Endothelial cell of umbilical vein (primary cell): ENCODE data around the gene MT2A. TPM values are rescaled to one million over a fixed set of nuclear protein-coding genes. Genes with fewer than 3 reads are reported as not detected.

Experiments
- BruUV-seq: library from RNA; stranded (reverse); fragments of 400-500 nt; replicated peaks from 2 replicates; lab custom pipeline; 2021; lab: Mats Ljungman, UMichigan
- CTCF ChIA-PET: fragments of 300-600, 350-600 bp; sonication (Branson Sonifier 250); formaldehyde crosslinking; loops from one replicate; lab custom pipeline; 2021; ENCODE audit warnings: antibody characterized with exemption, inconsistent platforms; lab: Charles Lee
- POLR2A ChIA-PET: fragments of 300-600, 350-600 bp; sonication (Branson Sonifier 250); formaldehyde crosslinking; loops from one replicate; lab custom pipeline; 2021; ENCODE audit warnings: antibody characterized with exemption, inconsistent platforms; lab: Charles Lee
- DNase-seq: peaks from one replicate; pipeline ENCODE4 v3.0.0-alpha.2; 2011; ENCODE audit warnings: low read depth, low spot score
- FAIRE-seq: peaks from 2 replicates; lab custom pipeline; 2011; peaks lifted over from hg19 to GRCh38; lab: Jason Lieb, UNC
- H2AFZ ChIP-seq: 2 replicates; pipeline ENCODE4 v1.6.0; 2012; ENCODE audit warnings: low read depth, low read length, control low read depth, inconsistent platforms
- H3K27ac ChIP-seq: 2 replicates; pipeline ENCODE4 v1.5.1; 2011; ENCODE audit warnings: low read depth, mild to moderate bottlenecking, control low read depth, low read length, moderate library complexity; ENCODE audit not compliant: insufficient read depth
- H3K27me3 ChIP-seq, 2 experiments: 2 replicates each; pipeline versions ENCODE4 v1.6.0 to v1.6.1; 2011; ENCODE audit warnings: low read length in 2 of 2, mixed read lengths in 1 of 2; ENCODE audit not compliant: control insufficient read depth in 2 of 2, insufficient read depth in 2 of 2
- H3K36me3 ChIP-seq, 2 experiments: 2 replicates in 1 of 2; 3 replicates in 1 of 2; pipeline ENCODE4 v1.5.1; 2011; ENCODE audit warnings: low read length in 2 of 2, mild to moderate bottlenecking in 1 of 2, moderate library complexity in 1 of 2; ENCODE audit not compliant: control insufficient read depth in 2 of 2, insufficient read depth in 2 of 2; ENCODE audit errors: extremely low read depth in 1 of 2
- H3K4me1 ChIP-seq: 3 replicates; pipeline ENCODE4 v1.5.1; 2011; ENCODE audit warnings: mild to moderate bottlenecking, low read length; ENCODE audit not compliant: control insufficient read depth, insufficient read depth; ENCODE audit errors: extremely low read depth
- H3K4me2 ChIP-seq: 2 replicates; pipeline ENCODE4 v1.6.1; 2011; ENCODE audit warnings: low read length, control low read depth, mixed read lengths; ENCODE audit not compliant: insufficient read depth
- H3K4me3 ChIP-seq, 3 experiments: fragments of 200-600 bp in 1 of 3; sonication (generic), shearing (Covaris generic) in 1 of 3; replicated peaks in 1 of 3; 2 replicates each; pipeline ENCODE4 v1.5.1; 2011 to 2016; ENCODE audit warnings: control low read depth in 3 of 3, low read length in 3 of 3, mild to moderate bottlenecking in 2 of 3, inconsistent platforms in 1 of 3, low read depth in 1 of 3, moderate library complexity in 1 of 3; ENCODE audit not compliant: insufficient read depth in 1 of 3
- H3K79me2 ChIP-seq: 2 replicates; pipeline ENCODE4 v1.6.0; 2012; ENCODE audit warnings: low read length, inconsistent platforms; ENCODE audit not compliant: control insufficient read depth, insufficient read depth
- H3K9ac ChIP-seq: replicated peaks from 2 replicates; pipeline ENCODE3; 2011; ENCODE audit warnings: low read length, control low read depth; ENCODE audit not compliant: insufficient read depth; ENCODE audit errors: extremely low read depth
- H3K9me1 ChIP-seq: replicated peaks from 3 replicates; pipeline ENCODE4 v1.6.0; 2011; ENCODE audit warnings: mild to moderate bottlenecking, low read length; ENCODE audit not compliant: control insufficient read depth, insufficient read depth; ENCODE audit errors: extremely low read depth
- H3K9me3 ChIP-seq: replicated peaks from 2 replicates; pipeline ENCODE4 v1.5.1; 2012; ENCODE audit warnings: low read length, inconsistent platforms; ENCODE audit not compliant: control insufficient read depth, insufficient read depth
- H4K20me1 ChIP-seq: replicated peaks from 2 replicates; pipeline ENCODE3; 2011; ENCODE audit warnings: mild to moderate bottlenecking, low read length; ENCODE audit not compliant: control insufficient read depth, insufficient read depth; ENCODE audit errors: extremely low read depth
- EZH2 ChIP-seq: IDR thresholded peaks from 2 replicates; pipeline ENCODE4 v1.6.1; 2012; ENCODE audit warnings: borderline replicate concordance, low read depth, mild to moderate bottlenecking, moderate library complexity, low read length, inconsistent platforms; ENCODE audit not compliant: severe bottlenecking
- GATA2 ChIP-seq: IDR thresholded peaks from 2 replicates; pipeline ENCODE4 v1.7.0; 2011; ENCODE audit warnings: low read depth, mild to moderate bottlenecking, moderate library complexity, mixed read lengths, low read length; ENCODE audit not compliant: insufficient read length, insufficient read depth
- JUN ChIP-seq: IDR thresholded peaks from 2 replicates; pipeline ENCODE4 v1.6.1; 2011; ENCODE audit warnings: borderline replicate concordance, low read depth; ENCODE audit not compliant: insufficient read length, insufficient read depth
- POLR2A ChIP-seq: IDR thresholded peaks from 2 replicates; pipeline ENCODE4 v1.6.1; 2012; ENCODE audit warnings: low read depth, mild to moderate bottlenecking, control low read depth, low read length
- dilution Hi-C: fragments of 300-500 bp; cut with MboI; formaldehyde crosslinking; loops from one replicate; pipeline ENCODE4 v1.15.0; 2019; ENCODE audit warnings: low sequenced_read_pairs; ENCODE audit not compliant: extremely low pct_ligation_motif_present
- intact Hi-C: fragments of 100-400 bp; cut with micrococcal nuclease; formaldehyde crosslinking; loops from one replicate; pipeline ENCODE4 v1.10.0; 2022
- polyA plus RNA-seq, 4 experiments: library from polyadenylated mRNA; depleted of rRNA in 3 of 4; stranded (reverse) in 3 of 4; unstranded in 1 of 4; fragments of >200 nt; gene quantifications; 2 replicates each; pipeline versions ENCODE4 v1.2.1 to v1.2.3, GENCODE V29; 2011 to 2012; ENCODE audit warnings: missing spikeins in 1 of 4
- total RNA-seq: library from RNA; stranded (reverse); gene quantifications from 2 replicates; pipeline ENCODE4 v1.2.3, GENCODE V29; 2021

MT2A gene
- total and polyA plus RNA-seq, 2 donors (not counting 3 experiments of a cell fraction or from before 2014, with no cell fraction given) = 276 to 1,337 TPM

- DNase-seq (no peak), FAIRE-seq (no peak)
- no TSS peak for BruUV-seq
- no peaks in the 10 kb centered on the region for H3K79me2 ChIP-seq
- intact Hi-C loops = no loop called here
- H3K9me3 ChIP-seq = no peaks in the 10 kb centered on the region
- no peaks in the 10 kb centered on the region for H4K20me1 ChIP-seq
- no peak overlapping the region for H3K27ac ChIP-seq
- CTCF ChIA-PET = no interaction called here
- H3K4me1 ChIP-seq = peaks cover 7% of the 10 kb centered on the region
- no peak overlapping the region for H3K9ac ChIP-seq
- H2AFZ ChIP-seq = no peak overlapping the region
- H3K4me3 ChIP-seq = no peak overlapping the region
- H3K27me3 ChIP-seq = peaks cover 50 to 71% of the 10 kb centered on the region in 2 experiments
- H3K9me1 ChIP-seq = no peaks in the 10 kb centered on the region
- dilution Hi-C loops = no loop called here
- TF ChIP-seq POLR2A = no peak
- peak; percentile 66 for TF ChIP-seq EZH2
- H3K36me3 ChIP-seq = no peaks in the 10 kb centered on the region
- POLR2A ChIA-PET = no interaction called here
- no peak overlapping the region for H3K4me2 ChIP-seq
These were observed 39.5 kb downstream of the MT2A start for GRCh38 chr16:56647641-56648431.

GRCh38 chr16:56649271-56649670 lies 40.9 kb downstream of the MT2A start:
- no peaks in the 10 kb centered on the region for H4K20me1 ChIP-seq
- no peak for DNase-seq
- no peaks in the 10 kb centered on the region for H3K9me3 ChIP-seq
- intact Hi-C loops = no loop called here
- H3K9me1 ChIP-seq = no peaks in the 10 kb centered on the region
- no peak overlapping the region for H3K4me2 ChIP-seq
- no peak overlapping the region for H3K27ac ChIP-seq
- H3K9ac ChIP-seq = no peak overlapping the region
- FAIRE-seq = no peak
- peaks cover 46 to 59% of the 10 kb centered on the region in 2 experiments for H3K27me3 ChIP-seq
- ChIA-PET POLR2A (no interaction called here), CTCF (interaction anchor here (1.1 kb wide), 1 partner anchor 52 kb away, joined by 4 read pairs; no protein-coding TSS in a partner anchor)
- BruUV-seq = no TSS peak
- TF ChIP-seq JUN (no peak), GATA2 (no peak), EZH2 (no peak)
- no peaks in the 10 kb centered on the region for H3K4me1 ChIP-seq
- H2AFZ ChIP-seq = no peak overlapping the region
- H3K79me2 ChIP-seq = no peaks in the 10 kb centered on the region
- no peak overlapping the region for H3K4me3 ChIP-seq
- no peaks in the 10 kb centered on the region for H3K36me3 ChIP-seq
- dilution Hi-C loops = no loop called here
